ENCODE measurements around the gene LRRC3. TPM values are rescaled to one million over a fixed set of nuclear protein-coding genes. Genes with fewer than 3 reads are reported as not detected.
"Not testable (repeated sequence)": the region's sequence is repeated elsewhere in the genome, so short reads cannot be mapped to it uniquely, and the experiment has no call there.

LRRC3 gene
- total RNA-seq, 4 donors from 2014 or later = 2.9 to 5.8 (median 3.2) TPM

- TF ChIP-seq POLR2A (IDR thresholded peaks at IDR 0.05) (no peak), CTCF (IDR thresholded peaks at IDR 0.05) (no peak)
- intact Hi-C loops (cut with DNase I; ENCODE audit: low total_unique reads) = no loop called here
- no peak overlapping the region for H3K4me3 ChIP-seq (ENCODE audit: low read depth, poor library complexity, severe bottlenecking)
- 92 to 94% methylated on average over 20 to 27 of the region's 27 CpGs for WGBS, 2 donors
- peak in 1 of 2 donors; percentile 75 for DNase-seq (ENCODE audit: low spot score in 2 of 2)
Observed at GRCh38 chr21:44413566-44414290, 41.6 kb upstream of the LRRC3 start.

GRCh38 chr21:44414291-44415072 is 40.8 kb upstream of the LRRC3 start:
- intact Hi-C loops (cut with DNase I; ENCODE audit: low total_unique reads) = no loop called here
- 87 to 88% methylated on average over 28 to 30 of the region's 30 CpGs for WGBS, 2 donors
- TF ChIP-seq CTCF (IDR thresholded peaks at IDR 0.05) (no peak), POLR2A (IDR thresholded peaks at IDR 0.05) (no peak)
- H3K4me3 ChIP-seq (ENCODE audit: low read depth, poor library complexity, severe bottlenecking) = no peak overlapping the region
- DNase-seq (ENCODE audit: low spot score in 2 of 2) = peak in 1 of 2 donors; percentile 68

GRCh38 chr21:44415073-44416025 is 40.0 kb upstream of the LRRC3 start:
- 65 to 66% methylated on average over 22 to 24 of the region's 24 CpGs for WGBS, 2 donors
- H3K4me3 ChIP-seq (ENCODE audit: low read depth, poor library complexity, severe bottlenecking) = no peak overlapping the region
- TF ChIP-seq CTCF (IDR thresholded peaks at IDR 0.05) (no peak), POLR2A (IDR thresholded peaks at IDR 0.05) (no peak)
- intact Hi-C loops (cut with DNase I; ENCODE audit: low total_unique reads) = no loop called here
- peak in 1 of 2 donors; percentile 59 for DNase-seq (ENCODE audit: low spot score in 2 of 2)

GRCh38 chr21:44416193-44416592 is 39.1 kb upstream of the LRRC3 start:
- no peak overlapping the region for H3K4me3 ChIP-seq (ENCODE audit: low read depth, poor library complexity, severe bottlenecking)
- WGBS, 2 donors = 65 to 73% methylated on average over 8 of the region's 8 CpGs
- TF ChIP-seq POLR2A (IDR thresholded peaks at IDR 0.05) (no peak), CTCF (IDR thresholded peaks at IDR 0.05) (no peak)
- intact Hi-C loops (cut with DNase I; ENCODE audit: low total_unique reads) = no loop called here
- peak in 1 of 2 donors; percentile 82 for DNase-seq (ENCODE audit: low spot score in 2 of 2)

GRCh38 chr21:44417621-44418107 is 37.6 kb upstream of the LRRC3 start:
- H3K4me3 ChIP-seq (ENCODE audit: low read depth, poor library complexity, severe bottlenecking); intact Hi-C loops (cut with DNase I; ENCODE audit: low total_unique reads): not testable (repeated sequence)
- peak in 1 of 2 donors; percentile 69 for DNase-seq (ENCODE audit: low spot score in 2 of 2)
- WGBS, 2 donors = 94 to 96% methylated on average over 16 to 21 of the region's 21 CpGs
